Endothelial cell of umbilical vein (primary cell): ENCODE results near the gene SRRM3. TPM values are rescaled to one million over a fixed set of nuclear protein-coding genes. Genes with fewer than 3 reads are reported as not detected.

Experiments used
- BruUV-seq: library from RNA; stranded (reverse); fragments of 400-500 nt; replicated peaks from 2 replicates; lab custom pipeline; 2021; lab: Mats Ljungman, UMichigan
- CTCF ChIA-PET: fragments of 300-600, 350-600 bp; sonication (Branson Sonifier 250); formaldehyde crosslinking; loops from one replicate; lab custom pipeline; 2021; ENCODE audit warnings: antibody characterized with exemption, inconsistent platforms; lab: Charles Lee
- POLR2A ChIA-PET: fragments of 300-600, 350-600 bp; sonication (Branson Sonifier 250); formaldehyde crosslinking; loops from one replicate; lab custom pipeline; 2021; ENCODE audit warnings: antibody characterized with exemption, inconsistent platforms; lab: Charles Lee
- DNase-seq: peaks from one replicate; pipeline ENCODE4 v3.0.0-alpha.2; 2011; ENCODE audit warnings: low read depth, low spot score
- FAIRE-seq: peaks from 2 replicates; lab custom pipeline; 2011; peaks lifted over from hg19 to GRCh38; lab: Jason Lieb, UNC
- H2AFZ ChIP-seq: 2 replicates; pipeline ENCODE4 v1.6.0; 2012; ENCODE audit warnings: low read depth, low read length, control low read depth, inconsistent platforms
- H3K27ac ChIP-seq: 2 replicates; pipeline ENCODE4 v1.5.1; 2011; ENCODE audit warnings: low read depth, mild to moderate bottlenecking, control low read depth, low read length, moderate library complexity; ENCODE audit not compliant: insufficient read depth
- H3K27me3 ChIP-seq, 2 experiments: 2 replicates each; pipeline versions ENCODE4 v1.6.0 to v1.6.1; 2011; ENCODE audit warnings: low read length in 2 of 2, mixed read lengths in 1 of 2; ENCODE audit not compliant: control insufficient read depth in 2 of 2, insufficient read depth in 2 of 2
- H3K36me3 ChIP-seq, 2 experiments: 2 replicates in 1 of 2; 3 replicates in 1 of 2; pipeline ENCODE4 v1.5.1; 2011; ENCODE audit warnings: low read length in 2 of 2, mild to moderate bottlenecking in 1 of 2, moderate library complexity in 1 of 2; ENCODE audit not compliant: control insufficient read depth in 2 of 2, insufficient read depth in 2 of 2; ENCODE audit errors: extremely low read depth in 1 of 2
- H3K4me1 ChIP-seq: 3 replicates; pipeline ENCODE4 v1.5.1; 2011; ENCODE audit warnings: mild to moderate bottlenecking, low read length; ENCODE audit not compliant: control insufficient read depth, insufficient read depth; ENCODE audit errors: extremely low read depth
- H3K4me2 ChIP-seq: 2 replicates; pipeline ENCODE4 v1.6.1; 2011; ENCODE audit warnings: low read length, control low read depth, mixed read lengths; ENCODE audit not compliant: insufficient read depth
- H3K4me3 ChIP-seq, 3 experiments: fragments of 200-600 bp in 1 of 3; sonication (generic), shearing (Covaris generic) in 1 of 3; replicated peaks in 1 of 3; 2 replicates each; pipeline ENCODE4 v1.5.1; 2011 to 2016; ENCODE audit warnings: control low read depth in 3 of 3, low read length in 3 of 3, mild to moderate bottlenecking in 2 of 3, inconsistent platforms in 1 of 3, low read depth in 1 of 3, moderate library complexity in 1 of 3; ENCODE audit not compliant: insufficient read depth in 1 of 3
- H3K79me2 ChIP-seq: 2 replicates; pipeline ENCODE4 v1.6.0; 2012; ENCODE audit warnings: low read length, inconsistent platforms; ENCODE audit not compliant: control insufficient read depth, insufficient read depth
- H3K9ac ChIP-seq: replicated peaks from 2 replicates; pipeline ENCODE3; 2011; ENCODE audit warnings: low read length, control low read depth; ENCODE audit not compliant: insufficient read depth; ENCODE audit errors: extremely low read depth
- H3K9me1 ChIP-seq: replicated peaks from 3 replicates; pipeline ENCODE4 v1.6.0; 2011; ENCODE audit warnings: mild to moderate bottlenecking, low read length; ENCODE audit not compliant: control insufficient read depth, insufficient read depth; ENCODE audit errors: extremely low read depth
- H3K9me3 ChIP-seq: replicated peaks from 2 replicates; pipeline ENCODE4 v1.5.1; 2012; ENCODE audit warnings: low read length, inconsistent platforms; ENCODE audit not compliant: control insufficient read depth, insufficient read depth
- H4K20me1 ChIP-seq: replicated peaks from 2 replicates; pipeline ENCODE3; 2011; ENCODE audit warnings: mild to moderate bottlenecking, low read length; ENCODE audit not compliant: control insufficient read depth, insufficient read depth; ENCODE audit errors: extremely low read depth
- EZH2 ChIP-seq: IDR thresholded peaks from 2 replicates; pipeline ENCODE4 v1.6.1; 2012; ENCODE audit warnings: borderline replicate concordance, low read depth, mild to moderate bottlenecking, moderate library complexity, low read length, inconsistent platforms; ENCODE audit not compliant: severe bottlenecking
- FOS ChIP-seq: IDR thresholded peaks from 2 replicates; pipeline ENCODE4 v1.6.1; 2011; ENCODE audit warnings: mild to moderate bottlenecking, low read length, moderate library complexity, borderline replicate concordance; ENCODE audit not compliant: insufficient read depth
- GATA2 ChIP-seq: IDR thresholded peaks from 2 replicates; pipeline ENCODE4 v1.7.0; 2011; ENCODE audit warnings: low read depth, mild to moderate bottlenecking, moderate library complexity, mixed read lengths, low read length; ENCODE audit not compliant: insufficient read length, insufficient read depth
- JUN ChIP-seq: IDR thresholded peaks from 2 replicates; pipeline ENCODE4 v1.6.1; 2011; ENCODE audit warnings: borderline replicate concordance, low read depth; ENCODE audit not compliant: insufficient read length, insufficient read depth
- MYC ChIP-seq: IDR thresholded peaks from one replicate; pipeline ENCODE4 v1.6.1; 2011; ENCODE audit warnings: mild to moderate bottlenecking, low read depth, low read length
- POLR2A ChIP-seq: IDR thresholded peaks from 2 replicates; pipeline ENCODE4 v1.6.1; 2012; ENCODE audit warnings: low read depth, mild to moderate bottlenecking, control low read depth, low read length
- POLR2AphosphoS5 ChIP-seq: IDR thresholded peaks from 2 replicates; pipeline ENCODE4 v1.6.1; 2012; ENCODE audit warnings: low read depth, mild to moderate bottlenecking, control low read depth, low read length, moderate library complexity; ENCODE audit not compliant: insufficient read depth
- dilution Hi-C: fragments of 300-500 bp; cut with MboI; formaldehyde crosslinking; loops from one replicate; pipeline ENCODE4 v1.15.0; 2019; ENCODE audit warnings: low sequenced_read_pairs; ENCODE audit not compliant: extremely low pct_ligation_motif_present
- intact Hi-C: fragments of 100-400 bp; cut with micrococcal nuclease; formaldehyde crosslinking; loops from one replicate; pipeline ENCODE4 v1.10.0; 2022
- polyA plus RNA-seq, 4 experiments: library from polyadenylated mRNA; depleted of rRNA in 3 of 4; stranded (reverse) in 3 of 4; unstranded in 1 of 4; fragments of >200 nt; gene quantifications; 2 replicates each; pipeline versions ENCODE4 v1.2.1 to v1.2.3, GENCODE V29; 2011 to 2012; ENCODE audit warnings: missing spikeins in 1 of 4
- total RNA-seq: library from RNA; stranded (reverse); gene quantifications from 2 replicates; pipeline ENCODE4 v1.2.3, GENCODE V29; 2021
- TF ChIP-seq, protein P1 (sequence below): IDR thresholded peaks from 2 replicates; pipeline ENCODE4 v1.6.1; 2011; ENCODE audit not compliant: insufficient read depth, insufficient read length
- TF ChIP-seq, protein P2 (sequence below), 2 donors: IDR thresholded peaks; 1 replicate in 1 of 2; 2 replicates in 1 of 2; pipeline ENCODE4 v1.5.1; 2011; ENCODE audit warnings: low read length in 2 of 2, mild to moderate bottlenecking in 2 of 2, moderate library complexity in 2 of 2, control low read depth in 1 of 2, inconsistent platforms in 1 of 2, low read depth in 1 of 2; ENCODE audit not compliant: insufficient read depth in 1 of 2; ENCODE audit errors: extremely low read depth in 1 of 2

SRRM3 gene
- total and polyA plus RNA-seq, 2 donors (not counting 3 experiments of a cell fraction or from before 2014, with no cell fraction given), result 4.4 to 5.4 TPM

DNA sequence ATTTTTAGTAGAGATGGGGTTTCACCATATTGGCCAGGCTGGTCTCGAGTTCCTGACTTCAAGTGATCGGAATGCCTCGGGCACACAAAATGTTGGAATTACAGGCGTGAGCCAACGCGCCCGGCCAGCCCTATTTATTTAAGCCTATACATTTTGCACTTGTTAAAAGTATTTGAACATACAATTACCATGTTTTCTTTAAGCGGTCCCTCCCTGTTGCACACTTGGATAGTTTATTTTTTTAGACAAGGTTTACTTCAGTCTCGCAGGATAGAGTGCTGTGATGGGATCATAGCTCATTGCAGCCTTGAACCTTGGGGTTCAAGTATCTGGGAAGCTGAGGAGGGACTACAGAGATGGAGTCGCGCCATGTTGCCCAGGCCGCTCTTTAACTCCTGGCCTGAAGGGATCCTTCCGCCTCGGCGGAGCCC is 35.7 kb upstream of the SRRM3 start:
- intact Hi-C loops (loop anchor here (1.0 kb wide), 1 partner anchor 35 kb away; the partner anchor contains the start of gene SRRM3), dilution Hi-C loops (no loop called here)
- peak overlapping the region; percentile 20 for H3K27ac ChIP-seq
- peak overlapping the region; percentile 100 for H2AFZ ChIP-seq
- H4K20me1 ChIP-seq, result no peaks in the 10 kb centered on the region
- H3K4me2 ChIP-seq, result peak overlapping the region; percentile 75
- H3K27me3 ChIP-seq, result no peaks in the 10 kb centered on the region
- no peaks in the 10 kb centered on the region for H3K9me1 ChIP-seq
- H3K36me3 ChIP-seq, result no peaks in the 10 kb centered on the region
- peak overlapping the region in 2 of 3 experiments; percentile 29 to 31 for H3K4me3 ChIP-seq
- TSS peak; percentile 87 for BruUV-seq
- no peaks in the 10 kb centered on the region for H3K79me2 ChIP-seq
- ChIA-PET CTCF (interaction anchor here (1.1 kb wide), 2 partner anchors 79 to 97 kb away, joined by 3 read pairs; no protein-coding TSS in a partner anchor), POLR2A (interaction anchor here (1.0 kb wide), 1 partner anchor 118 kb away, joined by 4 read pairs; the partner anchor contains the start of genes MDH2 and STYXL1)
- H3K9ac ChIP-seq, result no peak overlapping the region
- FAIRE-seq (no peak), DNase-seq (no peak)
- TF ChIP-seq POLR2AphosphoS5 (no peak), GATA2 (no peak), EZH2 (no peak), POLR2A (no peak), MYC (no peak), JUN (no peak), FOS (no peak)
- TF ChIP-seq, protein P1, sequence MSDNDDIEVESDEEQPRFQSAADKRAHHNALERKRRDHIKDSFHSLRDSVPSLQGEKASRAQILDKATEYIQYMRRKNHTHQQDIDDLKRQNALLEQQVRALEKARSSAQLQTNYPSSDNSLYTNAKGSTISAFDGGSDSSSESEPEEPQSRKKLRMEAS, result no peak
- TF ChIP-seq, protein P2, sequence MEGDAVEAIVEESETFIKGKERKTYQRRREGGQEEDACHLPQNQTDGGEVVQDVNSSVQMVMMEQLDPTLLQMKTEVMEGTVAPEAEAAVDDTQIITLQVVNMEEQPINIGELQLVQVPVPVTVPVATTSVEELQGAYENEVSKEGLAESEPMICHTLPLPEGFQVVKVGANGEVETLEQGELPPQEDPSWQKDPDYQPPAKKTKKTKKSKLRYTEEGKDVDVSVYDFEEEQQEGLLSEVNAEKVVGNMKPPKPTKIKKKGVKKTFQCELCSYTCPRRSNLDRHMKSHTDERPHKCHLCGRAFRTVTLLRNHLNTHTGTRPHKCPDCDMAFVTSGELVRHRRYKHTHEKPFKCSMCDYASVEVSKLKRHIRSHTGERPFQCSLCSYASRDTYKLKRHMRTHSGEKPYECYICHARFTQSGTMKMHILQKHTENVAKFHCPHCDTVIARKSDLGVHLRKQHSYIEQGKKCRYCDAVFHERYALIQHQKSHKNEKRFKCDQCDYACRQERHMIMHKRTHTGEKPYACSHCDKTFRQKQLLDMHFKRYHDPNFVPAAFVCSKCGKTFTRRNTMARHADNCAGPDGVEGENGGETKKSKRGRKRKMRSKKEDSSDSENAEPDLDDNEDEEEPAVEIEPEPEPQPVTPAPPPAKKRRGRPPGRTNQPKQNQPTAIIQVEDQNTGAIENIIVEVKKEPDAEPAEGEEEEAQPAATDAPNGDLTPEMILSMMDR (IDR thresholded peaks at IDR 0.05; ENCODE audit: extremely low read depth in 1 of 2, insufficient read depth in 1 of 2, low read depth in 1 of 2, low read length in 2 of 2), result no peak
- H3K9me3 ChIP-seq, result no peaks in the 10 kb centered on the region
- peaks cover 2% of the 10 kb centered on the region for H3K4me1 ChIP-seq
